AG10803 (cell line): Measurements from ENCODE around the gene CAST.
"Not testable (repeated sequence)": the region's sequence is repeated elsewhere in the genome, so short reads cannot be mapped to it uniquely, and the experiment has no call there.

Experiments used
- DNase-seq: peaks from one replicate; pipeline ENCODE4 v3.0.0; 2010; ENCODE audit warnings: low read depth
- H3K4me3 ChIP-seq: 2 replicates; pipeline ENCODE4 v1.5.1; 2011; ENCODE audit warnings: mild to moderate bottlenecking, low read length, control low read depth
- CTCF ChIP-seq: conservative IDR thresholded peaks from 2 replicates; pipeline ENCODE4 v1.5.1; 2011; ENCODE audit warnings: mild to moderate bottlenecking, low read length, control low read depth, inconsistent platforms

Gene CAST

GRCh38 chr5:96796434-96796833 is 134.3 kb downstream of the CAST start:
- DNase-seq, result no peak
- H3K4me3 ChIP-seq, result no peak overlapping the region
- TF ChIP-seq CTCF, result no peak

GRCh38 chr5:96801718-96802117 is 139.5 kb downstream of the CAST start:
- not testable (repeated sequence) for DNase-seq

GRCh38 chr5:96807075-96807654 is 145.0 kb downstream of the CAST start:
- TF ChIP-seq CTCF, result no peak

More at GRCh38 chr5:96801718-96802117, 139.5 kb downstream of the CAST start:
- H3K4me3 ChIP-seq, result not testable (repeated sequence)

GRCh38 chr5:96808541-96808828 is 146.3 kb downstream of the CAST start:
- DNase-seq, result no peak
- H3K4me3 ChIP-seq, result peak overlapping the region; percentile 89
- TF ChIP-seq CTCF, result no peak

More at GRCh38 chr5:96807075-96807654, 145.0 kb downstream of the CAST start:
- peak; percentile 61 for DNase-seq
- peak overlapping the region; percentile 89 for H3K4me3 ChIP-seq

- no peak for TF ChIP-seq CTCF
- H3K4me3 ChIP-seq, result no peak overlapping the region
- DNase-seq, result no peak
Measured at GRCh38 chr5:96808868-96809558, 146.8 kb downstream of the CAST start.

GRCh38 chr5:96809921-96810320 is 147.7 kb downstream of the CAST start:
- TF ChIP-seq CTCF, result no peak

GRCh38 chr5:96812851-96813250 is 150.7 kb downstream of the CAST start:
- TF ChIP-seq CTCF, result no peak
- H3K4me3 ChIP-seq, result no peak overlapping the region
- DNase-seq, result no peak

More at GRCh38 chr5:96809921-96810320, 147.7 kb downstream of the CAST start:
- H3K4me3 ChIP-seq, result no peak overlapping the region
- DNase-seq, result no peak

GRCh38 chr5:96814041-96814440 is 151.9 kb downstream of the CAST start:
- no peak for DNase-seq
- H3K4me3 ChIP-seq, result no peak overlapping the region
- TF ChIP-seq CTCF, result no peak
